Osteoblast (primary cell): ENCODE results near the gene GAPDH. TPM values are rescaled to one million over a fixed set of nuclear protein-coding genes. Genes with fewer than 3 reads are reported as not detected.

Experiments
- small RNA-seq: library from RNA; depleted of rRNA; stranded (forward); fragments of <200 nt; gene quantifications from one replicate; pipeline ENCODE3, GENCODE V24; 2012
- total RNA-seq: library from RNA; depleted of rRNA; stranded (reverse); fragments of >200 nt; gene quantifications from 2 replicates; pipeline ENCODE4 v1.2.3, GENCODE V29; 2012

Gene GAPDH
- total RNA-seq, 1 donor, result 5,173 TPM

Small RNA genes within 50 kb of the gene (small RNA-seq; reads per million reads assigned to genes)
- 40.9 reads per million, percentile 96 among the genes with 10 or more reads in this experiment for gene SCARNA11

Other genes with a start within 250 kb of the GAPDH start
- not detected in 2 replicates for gene PLEKHG6, start 223.8 kb upstream of the GAPDH start, total RNA-seq
- gene TNFRSF1A, start 192.4 kb upstream of the GAPDH start, total RNA-seq, result 228 and 255 TPM in 2 replicates
- gene SCNN1A, start 159.0 kb upstream of the GAPDH start, total RNA-seq, result under 0.01 and 0.36 TPM in 2 replicates
- 110 and 121 TPM in 2 replicates for gene LTBR, start 150.4 kb upstream of the GAPDH start, total RNA-seq
- gene CD27, start 89.6 kb upstream of the GAPDH start, total RNA-seq, result not detected in 2 replicates
- gene TAPBPL, start 82.5 kb upstream of the GAPDH start, total RNA-seq, result 11.8 and 13.8 TPM in 2 replicates
- 6.5 and 9.1 TPM in 2 replicates for gene VAMP1, start 63.8 kb upstream of the GAPDH start, total RNA-seq
- 58.3 and 68.8 TPM in 2 replicates for gene MRPL51, start 41.3 kb upstream of the GAPDH start, total RNA-seq
- gene NCAPD2, start 40.4 kb upstream of the GAPDH start, total RNA-seq, result 19.4 and 21.0 TPM in 2 replicates
- 12.7 and 13.4 TPM in 2 replicates for gene IFFO1, start 21.5 kb downstream of the GAPDH start, total RNA-seq
- 18.3 and 21.4 TPM in 2 replicates for gene NOP2, start 33.8 kb downstream of the GAPDH start, total RNA-seq
- 238 and 259 TPM in 2 replicates for gene CHD4, start 72.9 kb downstream of the GAPDH start, total RNA-seq
- gene LPAR5, start 101.4 kb downstream of the GAPDH start, total RNA-seq, result under 0.01 TPM in 1 of 2 replicates, not detected in the other
- gene ACRBP, start 112.9 kb downstream of the GAPDH start, total RNA-seq, result under 0.01 and 0.36 TPM in 2 replicates
- 46.9 and 53.6 TPM in 2 replicates for gene ING4, start 128.6 kb downstream of the GAPDH start, total RNA-seq
- gene ZNF384, start 154.9 kb downstream of the GAPDH start, total RNA-seq, result 19.9 and 22.4 TPM in 2 replicates
- gene PIANP, start 166.3 kb downstream of the GAPDH start, total RNA-seq, result not detected in 2 replicates
- gene COPS7A, start 189.5 kb downstream of the GAPDH start, total RNA-seq, result 91.9 and 98.8 TPM in 2 replicates
- gene MLF2, start 218.6 kb downstream of the GAPDH start, total RNA-seq, result 118 and 138 TPM in 2 replicates
- gene PTMS, start 231.8 kb downstream of the GAPDH start, total RNA-seq, result 70.4 and 72.7 TPM in 2 replicates
- not detected in 2 replicates for gene LAG3, start 238.0 kb downstream of the GAPDH start, total RNA-seq